Activated naive CD8-positive, alpha-beta T cell treated with anti-CD3 and anti-CD28 coated beads, Interleukin-2, amount 50 U/mL, for 24 hours (primary cell): ENCODE results near the gene KRT28.
"Not testable (repeated sequence)": the region's sequence is repeated elsewhere in the genome, so short reads cannot be mapped to it uniquely, and the experiment has no call there.

Source experiments
- ATAC-seq: fragments of 150-1000 bp; cut with Tn5 transposase; one replicate; pipeline ENCODE4 v1.10.0; 2021
- DNase-seq: peaks from one replicate; pipeline ENCODE4 v3.0.0; 2021
- H3K27ac Mint-ChIP-seq: one replicate; pipeline ENCODE4 v1.8.0; 2021; ENCODE audit warnings: mild to moderate bottlenecking, mixed read lengths
- H3K27me3 Mint-ChIP-seq: one replicate; pipeline ENCODE4 v1.8.0; 2021; ENCODE audit warnings: mixed read lengths
- H3K36me3 Mint-ChIP-seq: one replicate; pipeline ENCODE4 v1.8.0; 2021; ENCODE audit warnings: low read depth, mixed read lengths
- H3K4me1 Mint-ChIP-seq: one replicate; pipeline ENCODE4 v1.8.0; 2021; ENCODE audit warnings: mixed read lengths
- H3K4me3 Mint-ChIP-seq: one replicate; pipeline ENCODE4 v1.8.0; 2021; ENCODE audit warnings: mild to moderate bottlenecking, moderate library complexity, mixed read lengths
- H3K9me3 Mint-ChIP-seq: one replicate; pipeline ENCODE4 v1.8.0; 2021; ENCODE audit warnings: mixed read lengths

Gene KRT28

DNA sequence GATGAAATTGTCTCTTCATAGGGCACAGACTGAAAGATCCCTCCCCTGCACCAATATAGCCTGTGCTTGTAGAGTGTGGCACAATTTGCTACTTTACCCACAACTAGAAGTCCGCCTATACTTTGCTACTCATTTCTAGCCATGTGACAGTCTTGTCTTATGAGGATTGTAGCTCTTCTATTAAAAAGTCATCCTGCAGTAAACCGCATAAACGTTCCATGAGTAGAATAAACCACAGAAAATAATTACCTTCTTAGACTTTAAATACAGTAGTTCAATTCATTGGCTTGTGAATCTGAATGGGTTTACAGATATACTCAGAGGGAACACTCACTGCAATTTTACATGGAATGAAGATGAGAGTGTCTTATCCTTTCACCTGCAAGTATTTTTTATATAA, 21.8 kb downstream of the KRT28 start:
- Mint-ChIP-seq H3K9me3 (no peaks in the 10 kb centered on the region), H3K36me3 (no peaks in the 10 kb centered on the region), H3K4me1 (no peaks in the 10 kb centered on the region), H3K27me3 (peaks cover 58% of the 10 kb centered on the region), H3K27ac (no peak overlapping the region), H3K4me3 (no peak overlapping the region)
- ATAC-seq (no peak), DNase-seq (no peak)

DNA sequence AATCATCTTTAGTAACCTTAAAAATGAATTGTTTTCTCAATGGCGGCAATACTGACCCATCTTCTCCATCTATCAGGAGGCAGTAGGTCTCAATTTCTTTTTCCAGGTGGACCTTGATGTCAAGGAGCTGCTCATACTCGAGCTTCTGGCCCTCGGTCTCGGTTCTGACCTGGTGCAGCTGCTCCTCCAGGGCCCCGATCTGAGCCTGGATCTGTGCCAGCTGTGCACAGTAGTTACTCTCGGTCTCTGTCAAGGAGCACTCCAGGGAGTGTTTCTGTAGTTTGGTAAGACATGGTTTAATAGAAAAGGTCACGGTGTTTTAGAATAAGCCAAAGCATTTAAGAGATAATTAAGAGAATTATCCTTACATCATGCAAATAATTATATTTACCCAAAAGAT, 22.3 kb downstream of the KRT28 start:
- Mint-ChIP-seq H3K9me3 (no peaks in the 10 kb centered on the region), H3K27ac (no peak overlapping the region), H3K27me3 (peaks cover 63% of the 10 kb centered on the region), H3K36me3 (no peaks in the 10 kb centered on the region), H3K4me3 (no peak overlapping the region), H3K4me1 (no peaks in the 10 kb centered on the region)
- ATAC-seq (no peak), DNase-seq (no peak)

- ATAC-seq (no peak), DNase-seq (no peak)
- H3K36me3 Mint-ChIP-seq, result no peaks in the 10 kb centered on the region
- H3K4me1 Mint-ChIP-seq, result no peaks in the 10 kb centered on the region
- no peaks in the 10 kb centered on the region for H3K9me3 Mint-ChIP-seq
- no peak overlapping the region for H3K27ac Mint-ChIP-seq
- H3K4me3 Mint-ChIP-seq, result no peak overlapping the region
- peaks cover 64% of the 10 kb centered on the region for H3K27me3 Mint-ChIP-seq
Observed at GRCh38 chr17:40775945-40776344, 23.8 kb downstream of the KRT28 start.

DNA sequence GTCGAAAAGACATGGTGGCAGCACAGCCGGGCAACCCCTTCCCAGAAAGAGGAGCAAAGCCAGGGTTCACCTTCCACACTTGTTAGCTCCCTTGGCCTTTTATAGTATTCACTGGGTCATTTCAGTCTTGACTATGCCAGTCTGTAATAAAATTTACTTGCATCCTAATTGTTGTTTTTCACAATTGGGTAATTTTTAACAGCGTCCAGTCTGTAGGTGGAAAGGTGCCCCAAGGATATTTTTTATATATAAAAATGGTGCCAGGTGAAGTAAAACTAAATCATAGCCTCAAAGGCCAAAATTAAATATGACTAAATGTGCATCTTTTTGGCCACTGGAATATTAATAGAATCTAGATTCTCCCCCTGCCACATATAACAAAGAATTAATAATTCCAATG, 27.7 kb downstream of the KRT28 start, which contains the start of gene KRT26:
KRT26 (minus strand) TSS at position 101 of the 400 bp plus-strand sequence; CDS start at position 13, 88 bp downstream.
- DNase-seq (no peak), ATAC-seq (no peak)
- Mint-ChIP-seq H3K9me3 (no peaks in the 10 kb centered on the region), H3K27ac (no peak within 1 kb of the TSS), H3K4me1 (no peaks in the 10 kb centered on the region), H3K36me3 (no peaks in the 10 kb centered on the region), H3K4me3 (no peak within 1 kb of the TSS), H3K27me3 (peaks cover 40% of the 10 kb centered on the region)

GRCh38 chr17:40765657-40766056, 34.1 kb downstream of the KRT28 start:
- Mint-ChIP-seq H3K4me1 (no peaks in the 10 kb centered on the region), H3K9me3 (peaks cover 27% of the 10 kb centered on the region), H3K4me3 (no peak overlapping the region), H3K27ac (no peak overlapping the region), H3K36me3 (peaks cover 4% of the 10 kb centered on the region), H3K27me3 (peaks cover 23% of the 10 kb centered on the region)
- ATAC-seq, result no peak
- DNase-seq, result no peak

- Mint-ChIP-seq H3K4me3 (no peak overlapping the region), H3K27me3 (peaks cover 29% of the 10 kb centered on the region), H3K9me3 (peaks cover 44% of the 10 kb centered on the region)
Observed at GRCh38 chr17:40763752-40764151, 36.0 kb downstream of the KRT28 start.

GRCh38 chr17:40760105-40761016, 39.4 kb downstream of the KRT28 start:
- Mint-ChIP-seq H3K4me3 (no peak overlapping the region), H3K4me1 (no peaks in the 10 kb centered on the region), H3K27me3 (peaks cover 41% of the 10 kb centered on the region), H3K36me3 (peaks cover 9% of the 10 kb centered on the region), H3K27ac (no peak overlapping the region), H3K9me3 (peaks cover 60% of the 10 kb centered on the region)
- DNase-seq (no peak), ATAC-seq (no peak)

More at GRCh38 chr17:40763752-40764151, 36.0 kb downstream of the KRT28 start:
- no peaks in the 10 kb centered on the region for H3K4me1 Mint-ChIP-seq
- ATAC-seq (no peak), DNase-seq (no peak)
- peaks cover 7% of the 10 kb centered on the region for H3K36me3 Mint-ChIP-seq
- no peak overlapping the region for H3K27ac Mint-ChIP-seq

GRCh38 chr17:40755231-40755630, 44.5 kb downstream of the KRT28 start, which contains the start of gene KRT25:
TSS of gene KRT25 (minus strand) at chr17:40755331. CDS start at chr17:40755271, 60 bp downstream.
- Mint-ChIP-seq H3K27me3 (peaks cover 45% of the 10 kb centered on the region), H3K4me1 (no peaks in the 10 kb centered on the region), H3K36me3 (peaks cover 5% of the 10 kb centered on the region), H3K27ac (no peak within 1 kb of the TSS), H3K9me3 (peaks cover 29% of the 10 kb centered on the region), H3K4me3 (no peak within 1 kb of the TSS)
- DNase-seq (no peak), ATAC-seq (no peak)

GRCh38 chr17:40753804-40754203, 46.0 kb downstream of the KRT28 start:
- no peak overlapping the region for H3K27ac Mint-ChIP-seq
- DNase-seq, result no peak
- ATAC-seq, result no peak
- peaks cover 15% of the 10 kb centered on the region for H3K9me3 Mint-ChIP-seq
- H3K36me3 Mint-ChIP-seq, result peaks cover 2% of the 10 kb centered on the region
- peaks cover 42% of the 10 kb centered on the region for H3K27me3 Mint-ChIP-seq
- no peak overlapping the region for H3K4me3 Mint-ChIP-seq
- no peaks in the 10 kb centered on the region for H3K4me1 Mint-ChIP-seq

- ATAC-seq, result no peak
- no peaks in the 10 kb centered on the region for H3K4me1 Mint-ChIP-seq
- peaks cover 35% of the 10 kb centered on the region for H3K27me3 Mint-ChIP-seq
- no peak overlapping the region for H3K27ac Mint-ChIP-seq
- H3K9me3 Mint-ChIP-seq, result no peaks in the 10 kb centered on the region
- no peaks in the 10 kb centered on the region for H3K36me3 Mint-ChIP-seq
- no peak overlapping the region for H3K4me3 Mint-ChIP-seq
- no peak for DNase-seq
Observed at GRCh38 chr17:40751065-40751464, 48.7 kb downstream of the KRT28 start.

DNA sequence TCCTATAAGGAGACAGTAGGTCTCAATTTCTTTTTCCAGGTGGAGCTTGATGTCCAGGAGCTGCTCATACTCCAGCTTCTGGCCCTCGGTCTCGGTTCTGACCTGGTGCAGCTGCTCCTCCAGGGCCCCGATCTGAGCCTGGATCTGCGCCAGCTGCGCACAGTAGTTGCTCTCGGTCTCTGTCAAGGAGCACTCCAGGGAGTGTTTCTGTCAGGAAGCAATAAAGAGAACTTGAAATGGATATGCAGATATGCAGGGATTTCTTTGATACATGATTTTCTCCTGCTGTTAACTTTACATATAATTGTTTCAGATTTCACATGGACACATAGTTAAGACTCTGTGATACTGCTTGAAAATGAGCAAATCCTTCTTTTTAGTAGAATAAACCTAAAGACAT, 49.4 kb downstream of the KRT28 start:
- H3K27me3 Mint-ChIP-seq, result peaks cover 32% of the 10 kb centered on the region
- DNase-seq (no peak), ATAC-seq (no peak)
- H3K4me1 Mint-ChIP-seq, result no peaks in the 10 kb centered on the region
- no peak overlapping the region for H3K4me3 Mint-ChIP-seq
- H3K9me3 Mint-ChIP-seq, result no peaks in the 10 kb centered on the region
- H3K36me3 Mint-ChIP-seq, result no peaks in the 10 kb centered on the region
- H3K27ac Mint-ChIP-seq, result no peak overlapping the region

- H3K9me3 Mint-ChIP-seq, H3K4me1 Mint-ChIP-seq, H3K36me3 Mint-ChIP-seq, H3K4me3 Mint-ChIP-seq, ATAC-seq, DNase-seq, H3K27ac Mint-ChIP-seq: not testable (repeated sequence)
- peaks cover 30% of the 10 kb centered on the region for H3K27me3 Mint-ChIP-seq
Observed at GRCh38 chr17:40748666-40749065, 51.1 kb downstream of the KRT28 start.
